Sigmoid colon (tissue), 7 donors: ENCODE data around the gene UBE2E1. TPM values are rescaled to one million over a fixed set of nuclear protein-coding genes. Genes with fewer than 3 reads are reported as not detected.
"Not testable (repeated sequence)": the region's sequence is repeated elsewhere in the genome, so short reads cannot be mapped to it uniquely, and the experiment has no call there.

ENCODE experiments used
- DNase-seq: peaks from one replicate; pipeline ENCODE4 v3.0.0-alpha.2; 2019
- H3K27ac ChIP-seq, 4 donors: fragments of 200-600 bp; sonication (generic); one replicate each; pipeline ENCODE4 v1.5.1; 2016 to 2019; ENCODE audit warnings: mild to moderate bottlenecking in 1 of 4
- H3K27me3 ChIP-seq, 3 donors: fragments of 200-600 bp; sonication (generic); one replicate each; pipeline ENCODE4 v1.5.1; 2019; ENCODE audit warnings: mild to moderate bottlenecking in 1 of 3
- H3K36me3 ChIP-seq, 4 donors: fragments of 200-600 bp; sonication (generic); one replicate each; pipeline ENCODE4 v1.5.1; 2016 to 2019
- H3K4me1 ChIP-seq, 4 donors: fragments of 200-600 bp; sonication (generic); one replicate each; pipeline ENCODE4 v1.5.1; 2017 to 2019
- H3K4me3 ChIP-seq, 4 donors: fragments of 200-600 bp; sonication (generic); one replicate each; pipeline ENCODE4 v1.5.1; 2017 to 2019; ENCODE audit warnings: mild to moderate bottlenecking in 2 of 4, moderate library complexity in 1 of 4
- H3K9me3 ChIP-seq, 4 donors: fragments of 200-600 bp in 3 of 4; sonication (generic) in 3 of 4; one replicate each; pipeline versions ENCODE4 v1.5.1 to v1.6.1; 2013 to 2019
- CTCF ChIP-seq, 4 experiments: fragments of 450-650 bp in 3 of 4; fragments of 200-600 bp in 1 of 4; IDR thresholded peaks; one replicate each; pipeline ENCODE4 v1.5.1; 2016 to 2019; ENCODE audit warnings: antibody characterized with exemption in 4 of 4, mild to moderate bottlenecking in 3 of 4, moderate library complexity in 2 of 4
- EP300 ChIP-seq, 4 donors: sonication (generic); formaldehyde crosslinking; IDR thresholded peaks; one replicate each; pipeline ENCODE4 v1.6.1; 2017; ENCODE audit warnings: antibody characterized with exemption in 4 of 4
- POLR2A ChIP-seq, 2 donors: fragments of 450-650 bp; IDR thresholded peaks; one replicate each; pipeline ENCODE4 v1.6.1; 2016; ENCODE audit warnings: antibody characterized with exemption in 2 of 2, mild to moderate bottlenecking in 2 of 2, moderate library complexity in 2 of 2
- POLR2AphosphoS5 ChIP-seq, 4 donors: sonication (generic); formaldehyde crosslinking; IDR thresholded peaks; one replicate each; pipeline ENCODE4 v1.6.1; 2017; ENCODE audit warnings: antibody characterized with exemption in 4 of 4
- WGBS, 2 donors: extraction: QIAGEN DNeasy Blood & Tissue Kit; methylation state at CpG; one replicate each; pipeline ENCODE4 v1.1.7; 2013; 5-methylcytosine and 5-hydroxymethylcytosine counted together
- intact Hi-C: fragments of 100-400 bp; cut with DNase I; formaldehyde crosslinking; loops from one replicate; pipeline ENCODE4 v1.15.1; 2023
- polyA plus RNA-seq, 3 donors: library from polyadenylated mRNA; stranded (reverse); fragments of 200-250 nt; gene quantifications; one replicate each; pipeline ENCODE4 v1.2.3, GENCODE V29; 2013
- total RNA-seq, 4 donors: library from RNA; depleted of rRNA; stranded (reverse); fragments of >200 nt; gene quantifications; one replicate each; pipeline ENCODE4 v1.1.0, GENCODE V29; 2016
- donor health status: healthy with polysubstance abuse.
- donor health status: Bipolar disorder and iron deficiency.
- donor health status: healthy.

The UBE2E1 gene
- total and polyA plus RNA-seq, 7 donors: 61.4 to 145 (median 96.4) TPM

- Histone ChIP-seq H3K4me1 (peaks cover 0 to 38% (median 28%) of the 10 kb centered on the region in 4 donors), H3K36me3 (no peaks in the 10 kb centered on the region), H3K9me3 (no peaks in the 10 kb centered on the region), H3K4me3 (no peak overlapping the region), H3K27me3 (no peaks in the 10 kb centered on the region), H3K27ac (no peak overlapping the region)
- intact Hi-C loops: loop anchor here (5.0 kb wide), 1 partner anchor 60 kb away; the partner anchor contains the start of gene UBE2E1
- DNase-seq: no peak
- TF ChIP-seq POLR2A (IDR thresholded peaks at IDR 0.05) (no peak), CTCF (IDR thresholded peaks at IDR 0.05) (no peak), EP300 (IDR thresholded peaks at IDR 0.05) (no peak), POLR2AphosphoS5 (IDR thresholded peaks at IDR 0.05) (no peak)
- 71 to 80% methylated on average over 1 of the region's 1 CpG for WGBS, 2 donors
Measured at GRCh38 chr3:23867400-23867799, 61.6 kb downstream of the UBE2E1 start.

- no peaks in the 10 kb centered on the region for H3K9me3 ChIP-seq
- peaks cover 0 to 38% (median 28%) of the 10 kb centered on the region in 4 donors for H3K4me1 ChIP-seq
- 89 to 97% methylated on average over 1 of the region's 1 CpG for WGBS, 2 donors
- intact Hi-C loops: loop anchor here (5.0 kb wide), 1 partner anchor 61 kb away; the partner anchor contains the start of gene UBE2E1
- no peak overlapping the region for H3K4me3 ChIP-seq
- TF ChIP-seq POLR2AphosphoS5 (IDR thresholded peaks at IDR 0.05) (no peak), CTCF (IDR thresholded peaks at IDR 0.05) (no peak), POLR2A (IDR thresholded peaks at IDR 0.05) (no peak), EP300 (IDR thresholded peaks at IDR 0.05) (no peak)
- H3K36me3 ChIP-seq: no peaks in the 10 kb centered on the region
- DNase-seq: no peak
- H3K27ac ChIP-seq: no peak overlapping the region
- no peaks in the 10 kb centered on the region for H3K27me3 ChIP-seq
Measured at GRCh38 chr3:23867838-23868237, 62.1 kb downstream of the UBE2E1 start.

- intact Hi-C loops: loop anchor here (5.0 kb wide), 1 partner anchor 63 kb away; the partner anchor contains the start of gene UBE2E1
- Histone ChIP-seq H3K36me3 (no peaks in the 10 kb centered on the region), H3K27ac (no peak overlapping the region), H3K9me3 (no peaks in the 10 kb centered on the region), H3K4me1 (peaks cover 0 to 41% (median 36%) of the 10 kb centered on the region in 4 donors), H3K27me3 (no peaks in the 10 kb centered on the region), H3K4me3 (no peak overlapping the region)
- TF ChIP-seq POLR2AphosphoS5 (IDR thresholded peaks at IDR 0.05): no peak
- no peak for TF ChIP-seq EP300 (IDR thresholded peaks at IDR 0.05)
- no peak for TF ChIP-seq POLR2A (IDR thresholded peaks at IDR 0.05)
- TF ChIP-seq CTCF (IDR thresholded peaks at IDR 0.05): no peak
- DNase-seq: no peak
- 87 to 93% methylated on average over 4 of the region's 4 CpGs for WGBS, 2 donors
Measured at GRCh38 chr3:23869977-23870662, 64.4 kb downstream of the UBE2E1 start.

- DNase-seq, H3K4me3 ChIP-seq, intact Hi-C loops, H3K27ac ChIP-seq, H3K27me3 ChIP-seq, H3K9me3 ChIP-seq, H3K36me3 ChIP-seq: not testable (repeated sequence)
- WGBS, 2 donors: 91 to 98% methylated on average over 1 of the region's 5 CpGs
- H3K4me1 ChIP-seq: peaks cover 0 to 36% (median 33%) of the 10 kb centered on the region in 4 donors
Measured at GRCh38 chr3:23870663-23871043, 64.9 kb downstream of the UBE2E1 start.

- H3K36me3 ChIP-seq, H3K9me3 ChIP-seq, H3K27ac ChIP-seq, DNase-seq, intact Hi-C loops, H3K27me3 ChIP-seq, H3K4me3 ChIP-seq: not testable (repeated sequence)
- 95 to 97% methylated on average over 34 of the region's 34 CpGs for WGBS, 2 donors
- H3K4me1 ChIP-seq: peaks cover 0 to 30% (median 28%) of the 10 kb centered on the region in 4 donors
Measured at GRCh38 chr3:23871361-23871760, 65.6 kb downstream of the UBE2E1 start.

- Histone ChIP-seq H3K4me3 (no peak overlapping the region), H3K36me3 (no peaks in the 10 kb centered on the region), H3K27ac (no peak overlapping the region), H3K9me3 (no peaks in the 10 kb centered on the region), H3K27me3 (no peaks in the 10 kb centered on the region), H3K4me1 (peaks cover 0 to 37% (median 31%) of the 10 kb centered on the region in 4 donors)
- TF ChIP-seq POLR2A (IDR thresholded peaks at IDR 0.05): no peak
- TF ChIP-seq CTCF (IDR thresholded peaks at IDR 0.05): no peak
- TF ChIP-seq EP300 (IDR thresholded peaks at IDR 0.05): no peak
- no peak for TF ChIP-seq POLR2AphosphoS5 (IDR thresholded peaks at IDR 0.05)
- no peak for DNase-seq
- 98% methylated on average over 3 of the region's 3 CpGs for WGBS, 2 donors
- intact Hi-C loops: no loop called here
Measured at GRCh38 chr3:23872330-23872729, 66.6 kb downstream of the UBE2E1 start.
